PC-9 (cell line): ENCODE data around the gene RAB7A.

Experiments
- EZH2 ChIP-seq: fragments of 200-600 bp; sonication (generic); IDR thresholded peaks from 2 replicates; pipeline ENCODE4 v1.8.0; 2017; ENCODE audit warnings: antibody characterized with exemption, low read depth
- TF ChIP-seq, protein P1 (sequence below): fragments of 200-600 bp; sonication (generic); conservative IDR thresholded peaks from 2 replicates; pipeline ENCODE4 v1.6.1; 2017; ENCODE audit warnings: mixed run types, antibody characterized with exemption, mild to moderate bottlenecking, moderate library complexity

DNA sequence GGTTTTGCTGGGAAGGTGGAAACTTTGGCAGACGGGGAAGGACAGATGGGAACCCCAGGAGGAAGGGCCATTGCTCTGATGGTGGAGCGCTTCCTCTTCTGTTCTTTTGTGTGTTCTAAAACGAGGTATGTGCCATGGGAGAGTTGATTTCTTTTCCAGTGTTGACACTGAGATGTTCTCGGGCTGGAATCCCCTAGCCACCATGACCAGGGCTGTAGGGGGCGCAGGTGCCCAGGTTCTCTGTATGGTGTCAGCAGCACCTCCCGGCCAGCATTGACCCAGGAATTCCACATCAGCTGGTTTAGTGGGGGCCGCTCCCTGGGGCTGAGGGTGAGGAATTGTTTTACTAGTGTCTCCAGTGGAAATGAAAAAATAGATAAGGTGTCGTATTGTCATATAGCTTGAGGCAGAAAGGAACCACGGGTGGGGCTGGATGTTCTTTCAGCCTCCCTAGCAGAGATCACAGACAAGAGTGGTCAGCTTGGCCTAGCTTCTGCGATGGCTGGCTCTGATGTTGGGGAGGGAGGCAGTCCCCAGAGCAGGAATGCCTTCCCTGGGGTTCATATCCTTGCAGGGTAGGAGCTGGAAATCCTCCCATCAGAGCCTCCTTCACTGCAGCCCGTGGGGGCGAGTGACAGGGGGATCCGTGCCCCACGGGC, 119.3 kb downstream of the RAB7A start:
- no peak for TF ChIP-seq EZH2
- TF ChIP-seq, protein P1, sequence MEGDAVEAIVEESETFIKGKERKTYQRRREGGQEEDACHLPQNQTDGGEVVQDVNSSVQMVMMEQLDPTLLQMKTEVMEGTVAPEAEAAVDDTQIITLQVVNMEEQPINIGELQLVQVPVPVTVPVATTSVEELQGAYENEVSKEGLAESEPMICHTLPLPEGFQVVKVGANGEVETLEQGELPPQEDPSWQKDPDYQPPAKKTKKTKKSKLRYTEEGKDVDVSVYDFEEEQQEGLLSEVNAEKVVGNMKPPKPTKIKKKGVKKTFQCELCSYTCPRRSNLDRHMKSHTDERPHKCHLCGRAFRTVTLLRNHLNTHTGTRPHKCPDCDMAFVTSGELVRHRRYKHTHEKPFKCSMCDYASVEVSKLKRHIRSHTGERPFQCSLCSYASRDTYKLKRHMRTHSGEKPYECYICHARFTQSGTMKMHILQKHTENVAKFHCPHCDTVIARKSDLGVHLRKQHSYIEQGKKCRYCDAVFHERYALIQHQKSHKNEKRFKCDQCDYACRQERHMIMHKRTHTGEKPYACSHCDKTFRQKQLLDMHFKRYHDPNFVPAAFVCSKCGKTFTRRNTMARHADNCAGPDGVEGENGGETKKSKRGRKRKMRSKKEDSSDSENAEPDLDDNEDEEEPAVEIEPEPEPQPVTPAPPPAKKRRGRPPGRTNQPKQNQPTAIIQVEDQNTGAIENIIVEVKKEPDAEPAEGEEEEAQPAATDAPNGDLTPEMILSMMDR: no peak
